ENCODE results near the gene ZNF530.
A peak's percentile ranks its signal among the peaks of the same experiment; 100 is the strongest.

The ZNF530 gene

DNA sequence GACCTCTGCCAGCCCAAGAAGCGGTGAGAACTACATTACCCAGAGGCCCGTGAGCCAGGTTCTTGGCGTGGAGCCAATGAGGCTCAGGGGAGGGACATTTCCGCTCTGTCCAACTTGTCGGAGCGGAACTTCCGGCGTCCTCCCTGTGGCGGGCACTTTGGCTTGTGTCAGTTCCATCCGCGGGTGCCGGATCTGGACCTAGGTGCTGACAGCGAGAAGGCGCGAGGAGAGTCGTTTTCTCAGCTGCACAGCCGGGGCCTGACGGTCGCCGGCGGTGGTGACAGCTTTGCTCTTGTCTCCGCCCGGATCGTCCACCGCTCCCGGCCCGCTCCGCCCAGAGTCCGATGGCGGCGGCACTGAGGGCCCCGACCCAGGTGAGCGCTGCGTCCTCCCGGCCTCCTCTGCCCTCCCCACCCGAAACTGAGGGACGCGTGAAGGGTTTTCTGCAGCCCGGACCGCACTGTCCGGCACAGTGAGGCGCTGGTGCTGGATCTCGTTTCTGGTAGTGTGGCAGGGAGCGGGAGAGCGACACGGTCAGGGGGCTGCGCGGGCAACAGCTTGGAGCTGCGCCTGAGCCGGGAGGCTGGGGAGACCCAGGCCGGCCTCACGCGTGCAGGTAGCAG, at the start of gene ZNF530:
Gene ZNF530 (plus strand): TSS at position 125 of the 623 bp plus-strand sequence. CDS start 4,461 bp downstream, outside the sequence.
- DNase-seq (ENCODE audit: low spot score), result peak; percentile 89

DNA sequence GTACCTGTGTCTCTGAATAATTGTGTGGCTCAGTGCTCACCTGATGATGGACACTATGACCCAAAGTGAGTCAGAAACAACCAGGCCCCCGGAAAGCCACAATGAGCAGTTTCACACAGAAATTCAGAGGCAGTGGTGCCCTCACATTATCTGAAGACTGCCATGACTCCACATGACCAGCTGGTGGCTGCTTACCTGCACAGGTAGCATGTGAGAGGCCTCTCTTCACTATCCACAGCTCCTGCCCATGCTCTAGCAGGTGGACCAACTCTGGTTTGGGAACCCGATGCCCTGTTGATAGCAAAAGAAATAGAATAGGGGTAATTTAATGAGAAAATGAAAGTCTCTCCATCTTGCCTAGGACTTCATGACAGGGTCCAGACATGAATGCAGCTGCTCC, 47.3 kb upstream of the ZNF530 start:
- no peak for DNase-seq (ENCODE audit: low spot score)

- DNase-seq (ENCODE audit: low spot score), result no peak
Measured at GRCh38 chr19:57557659-57558058, 42.0 kb upstream of the ZNF530 start.

- peak; percentile 36 for DNase-seq (ENCODE audit: low spot score)
Measured at GRCh38 chr19:57558525-57558924, 41.2 kb upstream of the ZNF530 start.

- peak; percentile 52 for DNase-seq (ENCODE audit: low spot score)
Measured at GRCh38 chr19:57559008-57559403, 40.7 kb upstream of the ZNF530 start.

- peak; percentile 90 for DNase-seq (ENCODE audit: low spot score)
Measured at GRCh38 chr19:57559404-57560025, 40.2 kb upstream of the ZNF530 start, which contains the start of gene ZNF550. TSS of gene ZNF550 (minus strand) at chr19:57559863. CDS start at chr19:57559682, 181 bp downstream.

GRCh38 chr19:57560049-57560491, 39.6 kb upstream of the ZNF530 start:
- DNase-seq (ENCODE audit: low spot score), result peak; percentile 90

DNA sequence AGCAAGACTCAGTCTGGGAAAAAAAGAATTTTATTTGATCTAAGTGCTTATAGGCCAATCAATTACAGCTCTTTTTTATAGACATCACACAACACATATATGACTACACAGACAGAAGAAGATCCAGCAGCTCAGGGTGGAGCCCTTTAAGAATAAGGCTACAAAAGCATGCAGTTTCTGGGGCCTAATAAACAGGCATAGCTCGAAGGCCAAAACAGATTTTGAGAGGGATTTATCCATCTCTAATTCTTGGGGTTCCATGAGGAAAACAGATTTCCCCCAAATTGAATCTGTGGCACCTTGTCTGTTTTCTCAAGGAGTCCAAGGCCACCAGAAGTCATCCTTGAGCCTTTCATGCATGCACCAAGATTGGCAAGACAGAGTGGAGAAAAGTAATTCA, 36.1 kb upstream of the ZNF530 start:
- DNase-seq (ENCODE audit: low spot score), result no peak

DNA sequence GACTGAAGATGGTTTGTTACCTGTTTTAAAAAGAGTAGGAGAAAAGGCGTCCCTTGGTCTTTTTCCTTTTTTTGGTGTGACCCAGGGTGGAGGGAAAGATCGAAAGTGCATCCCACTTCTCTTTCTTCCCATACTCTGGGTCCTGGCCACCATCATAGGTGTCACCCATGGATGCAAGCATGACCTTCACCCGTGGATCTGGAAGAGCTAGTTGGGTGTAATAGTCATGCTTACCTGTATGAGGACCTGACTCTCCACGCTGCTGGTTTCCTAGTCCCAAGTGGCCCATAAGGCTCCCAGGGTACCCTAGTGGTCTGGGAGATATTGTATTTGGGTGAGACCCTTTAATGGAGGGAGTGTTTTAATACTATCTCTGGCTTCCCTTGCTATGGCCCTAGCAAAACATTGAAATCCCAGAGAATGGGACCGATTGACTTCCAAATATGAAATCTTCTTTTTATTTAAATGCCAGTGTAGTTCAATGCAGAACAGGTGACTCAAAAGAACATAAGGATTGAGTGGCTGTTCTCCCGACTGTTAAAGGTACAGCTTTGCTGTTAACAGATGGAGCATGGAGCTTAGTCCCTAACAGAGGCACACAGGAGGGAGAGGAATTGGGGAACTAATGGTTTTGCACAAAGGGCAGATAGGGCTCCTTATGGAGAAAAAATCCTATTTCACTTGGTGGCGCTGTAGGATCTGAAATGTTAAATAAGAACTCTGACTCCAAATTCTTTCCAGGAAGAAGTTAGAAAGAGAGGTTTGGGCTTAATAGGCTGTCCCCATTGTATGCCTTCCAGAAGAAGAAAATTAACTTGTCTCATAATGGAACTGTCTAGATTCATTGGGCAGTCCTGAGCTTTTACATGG, 33.1 kb upstream of the ZNF530 start:
- DNase-seq (ENCODE audit: low spot score), result no peak

- DNase-seq (ENCODE audit: low spot score), result no peak
Measured at GRCh38 chr19:57570707-57571106, 29.0 kb upstream of the ZNF530 start.

- DNase-seq (ENCODE audit: low spot score), result no peak
Measured at GRCh38 chr19:57572415-57572947, 27.2 kb upstream of the ZNF530 start.

GRCh38 chr19:57576661-57577060, 23.0 kb upstream of the ZNF530 start:
- no peak for DNase-seq (ENCODE audit: low spot score)

GRCh38 chr19:57578487-57579205, 21.0 kb upstream of the ZNF530 start, which contains the start of gene ZNF416:
TSS of gene ZNF416 (minus strand) at chr19:57578911. CDS start at chr19:57578704, 207 bp downstream.
- peak; percentile 98 for DNase-seq (ENCODE audit: low spot score)

- DNase-seq (ENCODE audit: low spot score), result no peak
Measured at GRCh38 chr19:57583104-57583520, 16.6 kb upstream of the ZNF530 start.

- DNase-seq (ENCODE audit: low spot score), result peak; percentile 99
Measured at GRCh38 chr19:57583521-57584416, 15.9 kb upstream of the ZNF530 start, which contains the start of gene ZIK1. TSS of gene ZIK1 (plus strand) at chr19:57584145. CDS start at chr19:57584357, 212 bp downstream.

DNA sequence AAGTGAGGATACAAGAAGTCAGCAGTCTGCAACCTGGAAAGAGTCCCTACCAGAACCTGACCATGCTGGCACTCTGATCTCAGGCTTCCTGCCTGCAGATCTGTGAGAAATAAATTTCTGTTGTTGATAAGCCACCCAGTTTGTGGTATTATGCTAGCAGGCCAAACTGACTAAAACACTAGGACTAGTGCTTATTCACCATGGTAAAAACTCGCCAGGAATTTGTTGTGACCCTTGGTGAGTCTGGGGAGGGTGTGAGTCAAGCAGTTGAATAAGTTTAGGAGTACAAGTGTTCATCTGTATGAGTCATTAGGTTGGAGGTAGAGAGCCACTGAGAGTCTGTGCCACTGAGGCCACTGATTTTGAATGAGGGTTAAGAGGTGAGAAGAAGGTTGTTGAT, 12.2 kb upstream of the ZNF530 start:
- peak; percentile 65 for DNase-seq (ENCODE audit: low spot score)

DNA sequence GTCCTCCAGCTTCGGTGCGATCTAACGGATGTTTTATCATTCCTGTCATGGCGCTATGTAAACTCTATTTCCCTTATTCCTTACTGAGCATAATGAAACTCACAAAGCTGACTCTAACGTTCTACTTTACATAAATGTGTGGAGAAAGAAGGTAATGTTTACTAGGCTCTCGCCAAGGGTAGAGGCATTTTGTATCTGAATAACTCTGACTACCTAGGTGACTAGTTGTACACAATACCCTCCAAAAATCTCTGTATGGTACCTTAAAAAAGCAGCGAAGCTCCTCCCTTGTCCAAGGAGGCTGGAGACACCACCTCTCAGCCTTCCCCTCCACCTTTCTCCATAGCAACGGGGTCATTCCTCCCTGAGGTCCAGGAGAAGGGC, 316 bp upstream of the ZNF530 start:
- no peak for DNase-seq (ENCODE audit: low spot score)

- DNase-seq (ENCODE audit: low spot score), result no peak
Measured at GRCh38 chr19:57606931-57607330, 7.2 kb downstream of the ZNF530 start.

GRCh38 chr19:57611113-57611512, 11.4 kb downstream of the ZNF530 start:
- DNase-seq (ENCODE audit: low spot score), result no peak

GRCh38 chr19:57613941-57614743, 14.5 kb downstream of the ZNF530 start, which contains the start of gene ZNF134:
TSS of gene ZNF134 (plus strand) at chr19:57614242. CDS start at chr19:57619469, 5,227 bp downstream.
- peak; percentile 95 for DNase-seq (ENCODE audit: low spot score)
